IMR-90 (cell line): ENCODE results near the gene IFNG. TPM values are rescaled to one million over a fixed set of nuclear protein-coding genes. Genes with fewer than 3 reads are reported as not detected.

Experiments
- ATAC-seq: fragments of 200-7000 bp; cut with Tn5 transposase; 2 replicates; pipeline ENCODE4 v1.9.1; 2020; ENCODE audit warnings: low read depth, mild to moderate bottlenecking, moderate library complexity
- BruUV-seq: library from RNA; stranded (reverse); fragments of 400-500 nt; replicated peaks from 2 replicates; lab custom pipeline; 2021; lab: Mats Ljungman, UMichigan
- CTCF ChIA-PET: fragments of 300-600 bp; formaldehyde crosslinking; extraction: SDS; loops from one replicate; lab custom pipeline; 2021; ENCODE audit warnings: antibody characterized with exemption; lab: Yijun Ruan, JAX
- POLR2A ChIA-PET: fragments of 300-600 bp; sonication (Branson Sonifier 250); formaldehyde crosslinking; loops from one replicate; lab custom pipeline; 2022; ENCODE audit warnings: antibody characterized with exemption; ENCODE audit not compliant: unreplicated experiment; lab: Charles Lee
- DNase-seq: peaks from one replicate; pipeline ENCODE4 v3.0.0; 2013
- H2AFZ ChIP-seq: replicated peaks from 2 replicates; pipeline ENCODE3; 2013; ENCODE audit warnings: low read length, mild to moderate bottlenecking; ENCODE audit not compliant: poor library complexity
- H2AK5ac ChIP-seq: 2 replicates; pipeline ENCODE4 v1.6.1; 2013; ENCODE audit warnings: low read depth, low read length, inconsistent platforms
- H2AK9ac ChIP-seq: replicated peaks from 2 replicates; pipeline ENCODE3; 2013; ENCODE audit warnings: mild to moderate bottlenecking, low read depth, low read length, moderate library complexity; ENCODE audit not compliant: poor library complexity
- H2BK120ac ChIP-seq: 2 replicates; pipeline ENCODE4 v1.6.1; 2013; ENCODE audit warnings: low read depth, low read length, inconsistent platforms
- H2BK15ac ChIP-seq: 3 replicates; pipeline ENCODE4 v1.6.1; 2013; ENCODE audit warnings: low read depth, low read length, inconsistent platforms
- H2BK20ac ChIP-seq: 2 replicates; pipeline ENCODE4 v1.6.1; 2013; ENCODE audit warnings: low read depth, mild to moderate bottlenecking, inconsistent platforms, low read length, moderate library complexity
- H2BK5ac ChIP-seq: 2 replicates; pipeline ENCODE4 v1.6.1; 2013; ENCODE audit warnings: mild to moderate bottlenecking, low read depth, low read length, inconsistent platforms; ENCODE audit not compliant: poor library complexity, severe bottlenecking
- H3K14ac ChIP-seq: replicated peaks from 2 replicates; pipeline ENCODE4 v1.6.1; 2013; ENCODE audit warnings: low read depth, low read length, inconsistent platforms
- H3K18ac ChIP-seq: 2 replicates; pipeline ENCODE4 v1.6.1; 2013; ENCODE audit warnings: low read depth, low read length, control low read depth
- H3K23ac ChIP-seq: 2 replicates; pipeline ENCODE4 v1.6.1; 2013; ENCODE audit warnings: low read depth, low read length, inconsistent platforms
- H3K27ac ChIP-seq: 2 replicates; pipeline ENCODE4 v1.5.1; 2013; ENCODE audit warnings: mild to moderate bottlenecking, control low read depth, low read length; ENCODE audit not compliant: insufficient read depth
- H3K27me3 ChIP-seq: 2 replicates; pipeline ENCODE4 v1.6.1; 2013; ENCODE audit warnings: low read length; ENCODE audit not compliant: control insufficient read depth, insufficient read depth
- H3K36me3 ChIP-seq: 2 replicates; pipeline ENCODE4 v1.6.1; 2013; ENCODE audit warnings: low read length, mixed read lengths; ENCODE audit not compliant: control insufficient read depth, insufficient read depth
- H3K4ac ChIP-seq: 2 replicates; pipeline ENCODE4 v1.6.1; 2013; ENCODE audit warnings: low read depth, low read length, inconsistent platforms
- H3K4me1 ChIP-seq: 2 replicates; pipeline ENCODE4 v1.6.1; 2013; ENCODE audit warnings: low read length, mixed read lengths; ENCODE audit not compliant: control insufficient read depth, insufficient read depth
- H3K4me2 ChIP-seq: 2 replicates; pipeline ENCODE4 v1.6.1; 2013; ENCODE audit warnings: low read depth, mild to moderate bottlenecking, control low read depth, low read length, moderate library complexity
- H3K4me3 ChIP-seq: 2 replicates; pipeline ENCODE4 v1.5.1; 2013; ENCODE audit warnings: low read depth, mild to moderate bottlenecking, control low read depth, low read length, moderate library complexity; ENCODE audit not compliant: insufficient read depth
- H3K56ac ChIP-seq: 2 replicates; pipeline ENCODE4 v1.6.1; 2013; ENCODE audit warnings: low read length, inconsistent platforms; ENCODE audit not compliant: insufficient read depth; ENCODE audit errors: extremely low read depth
- H3K79me1 ChIP-seq, 2 experiments: 2 replicates each; pipeline ENCODE4 v1.6.1; 2013; ENCODE audit warnings: low read length in 2 of 2, inconsistent platforms in 1 of 2, low read depth in 1 of 2
- H3K9ac ChIP-seq: 2 replicates; pipeline ENCODE4 v1.6.1; 2013; ENCODE audit warnings: low read depth, low read length, control low read depth
- H3K9me1 ChIP-seq: 2 replicates; pipeline ENCODE4 v1.6.1; 2013; ENCODE audit warnings: low read length, inconsistent platforms; ENCODE audit not compliant: insufficient read depth
- H3K9me3 ChIP-seq: 2 replicates; pipeline ENCODE4 v1.6.1; 2013; ENCODE audit warnings: low read length; ENCODE audit not compliant: control insufficient read depth, insufficient read depth
- H4K20me1 ChIP-seq: 2 replicates; pipeline ENCODE4 v1.6.1; 2013; ENCODE audit warnings: low read length, inconsistent platforms; ENCODE audit not compliant: insufficient read depth
- H4K5ac ChIP-seq: 2 replicates; pipeline ENCODE4 v1.6.1; 2013; ENCODE audit warnings: mild to moderate bottlenecking, low read depth, low read length, control low read depth
- H4K8ac ChIP-seq, 2 experiments: 2 replicates each; pipeline ENCODE4 v1.6.1; 2013; ENCODE audit warnings: low read depth in 2 of 2, low read length in 2 of 2, control low read depth in 1 of 2, inconsistent platforms in 1 of 2
- H4K91ac ChIP-seq: 2 replicates; pipeline ENCODE4 v1.6.1; 2013; ENCODE audit warnings: low read depth, low read length, inconsistent platforms; ENCODE audit not compliant: insufficient read depth
- BHLHE40 ChIP-seq: fragments of 150-350 bp; IDR thresholded peaks from 2 replicates; pipeline ENCODE4 v1.6.1; 2016; ENCODE audit warnings: mild to moderate bottlenecking, low read depth, low read length
- NFE2L2 ChIP-seq: fragments of 150-350 bp; IDR thresholded peaks from 2 replicates; pipeline ENCODE4 v1.6.1; 2016; ENCODE audit warnings: low read depth, mild to moderate bottlenecking, low read length
- POLR2A ChIP-seq: IDR thresholded peaks from 2 replicates; pipeline ENCODE4 v1.6.1; 2012; ENCODE audit warnings: mild to moderate bottlenecking, low read depth, low read length
- SMC3 ChIP-seq: fragments of 150-350 bp; IDR thresholded peaks from 2 replicates; pipeline ENCODE4 v1.6.1; 2016; ENCODE audit warnings: low read depth, mild to moderate bottlenecking, antibody characterized with exemption, low read length, moderate library complexity
- WGBS, 2 experiments: methylation state at CpG; one replicate each; pipeline versions ENCODE4 v1.1.5 to v1.1.7; 2013; ENCODE audit warnings: missing lambda C conversion rate in 2 of 2; ENCODE audit not compliant: insufficient read length in 1 of 2; ENCODE audit errors: extremely low coverage in 2 of 2; 5-methylcytosine and 5-hydroxymethylcytosine counted together
- dilution Hi-C: fragments of 300-500 bp; cut with HindIII; formaldehyde crosslinking; loops from one replicate; pipeline ENCODE4 v1.14.3; 2018; ENCODE audit warnings: low sequenced_read_pairs; ENCODE audit not compliant: unreplicated experiment
- in situ Hi-C: fragments of 300-500 bp; cut with MboI; formaldehyde crosslinking; loops from 3 replicates; pipeline ENCODE4 v1.14.3; 2019; ENCODE audit warnings: low sequenced_read_pairs, inconsistent platforms, mixed read lengths
- intact Hi-C: fragments of 100-400 bp; cut with micrococcal nuclease; formaldehyde crosslinking; loops from 2 replicates; pipeline ENCODE4 v1.10.0; 2022
- polyA plus RNA-seq, 3 experiments: library from polyadenylated mRNA; depleted of rRNA; stranded (reverse); fragments of >200 nt; gene quantifications; 2 replicates each; pipeline ENCODE4 v1.2.3, GENCODE V29; 2012; ENCODE audit warnings: low replicate concordance in 1 of 3
- total RNA-seq: library from RNA; depleted of rRNA; stranded (reverse); fragments of >200 nt; gene quantifications from 2 replicates; pipeline ENCODE4 v1.2.3, GENCODE V29; 2012
- TF ChIP-seq, protein P1 (sequence below): fragments of 150-350 bp; IDR thresholded peaks from 2 replicates; pipeline ENCODE4 v1.6.1; 2016; ENCODE audit warnings: low read depth, mild to moderate bottlenecking, low read length, moderate library complexity, borderline replicate concordance

The IFNG gene
- total and polyA plus RNA-seq, 2 of the 4 experiments (the other 2 are of a cell fraction) = not detected

DNA sequence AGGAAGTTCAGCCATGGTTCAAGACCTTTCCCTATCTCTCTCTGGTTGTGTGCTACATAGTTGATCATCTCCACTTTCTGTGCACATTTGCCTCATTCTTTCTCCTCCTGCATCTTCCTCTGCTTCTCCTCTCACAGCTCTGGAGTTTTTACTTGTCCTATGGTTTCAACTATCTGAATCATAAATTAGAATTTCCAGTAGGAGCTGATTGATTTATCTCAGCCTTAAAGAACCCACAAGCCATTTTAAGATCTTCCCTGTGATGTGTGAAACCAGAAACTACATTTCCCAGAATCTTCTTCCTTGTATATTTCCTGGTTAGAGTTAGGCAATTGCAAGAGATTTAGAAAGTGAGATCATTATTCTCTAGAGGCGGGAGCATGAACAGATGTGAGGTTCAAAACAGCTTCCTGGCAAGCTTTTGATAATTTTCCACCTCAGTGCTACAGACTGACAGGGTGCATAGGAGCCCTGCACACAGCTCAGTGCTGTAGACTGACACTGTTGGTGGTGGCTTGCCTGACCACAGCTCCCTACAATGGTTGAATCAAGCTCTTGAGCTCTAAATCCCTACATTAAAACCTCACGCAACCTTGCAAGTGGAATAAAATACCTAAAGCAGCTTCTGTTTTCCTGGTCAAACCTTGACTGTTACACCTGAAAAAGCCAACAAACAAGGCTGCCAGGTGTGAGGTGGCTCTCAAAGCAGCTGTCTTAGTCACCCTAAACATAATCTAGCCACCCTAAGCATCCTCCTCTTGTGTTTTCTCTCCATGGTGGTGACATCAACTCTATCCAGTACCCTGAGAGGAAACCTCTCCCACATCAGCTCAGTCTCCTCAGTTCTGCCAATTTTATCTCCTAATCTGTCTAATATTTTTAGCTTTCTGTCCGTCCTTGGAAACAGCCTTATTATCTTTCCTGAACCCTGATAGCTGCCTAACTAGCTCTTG is 21.5 kb upstream of the IFNG start (continued):
- TF ChIP-seq BHLHE40 = no peak

DNA sequence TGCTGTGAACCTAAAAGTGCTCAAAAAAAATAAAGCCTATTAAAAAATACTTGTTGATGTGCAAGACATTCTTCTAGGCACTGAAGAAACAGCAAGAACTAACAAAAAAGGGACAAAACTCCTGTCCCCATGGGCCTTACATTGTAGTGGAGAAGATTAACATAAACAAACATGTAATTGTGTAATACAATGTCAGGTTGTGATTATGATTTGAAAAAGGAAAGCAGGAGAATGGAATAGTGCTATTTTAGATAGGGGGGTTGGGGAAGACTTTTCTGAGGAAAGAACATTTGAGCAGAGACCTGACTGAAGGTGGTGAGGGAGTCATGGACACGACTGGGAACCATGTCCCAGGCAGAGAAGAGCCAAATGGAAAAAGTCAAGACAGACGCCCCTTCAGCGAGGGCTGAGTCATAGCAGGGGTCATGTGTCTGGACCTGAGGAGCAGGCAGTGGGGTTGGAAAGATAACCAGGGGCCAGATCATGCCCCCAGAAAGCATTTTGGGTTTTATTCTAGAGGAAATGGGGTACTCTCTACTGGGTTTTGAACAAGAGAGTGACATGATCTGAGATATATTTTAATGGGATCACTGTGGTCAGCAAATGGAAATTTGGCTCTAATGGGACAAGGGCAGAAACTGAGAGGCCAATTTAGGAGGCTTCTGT is 19.4 kb upstream of the IFNG start:
- no peak overlapping the region for H2BK20ac ChIP-seq
- H3K4me2 ChIP-seq = no peak overlapping the region
- no peaks in the 10 kb centered on the region for H3K36me3 ChIP-seq
- WGBS, 2 experiments = 65% methylated on average over 3 of the region's 3 CpGs; no CpG with 5 or more reads in 1 of the 2 experiments
- no peaks in the 10 kb centered on the region for H3K4me1 ChIP-seq
- dilution Hi-C loops (no loop called here), in situ Hi-C loops (no loop called here), intact Hi-C loops (no loop called here)
- no peak overlapping the region for H3K56ac ChIP-seq
- H3K9me1 ChIP-seq = no peaks in the 10 kb centered on the region
- no peak overlapping the region for H3K23ac ChIP-seq
- no peaks in the 10 kb centered on the region for H3K79me1 ChIP-seq
- H3K14ac ChIP-seq = no peak overlapping the region
- TF ChIP-seq, protein P1, sequence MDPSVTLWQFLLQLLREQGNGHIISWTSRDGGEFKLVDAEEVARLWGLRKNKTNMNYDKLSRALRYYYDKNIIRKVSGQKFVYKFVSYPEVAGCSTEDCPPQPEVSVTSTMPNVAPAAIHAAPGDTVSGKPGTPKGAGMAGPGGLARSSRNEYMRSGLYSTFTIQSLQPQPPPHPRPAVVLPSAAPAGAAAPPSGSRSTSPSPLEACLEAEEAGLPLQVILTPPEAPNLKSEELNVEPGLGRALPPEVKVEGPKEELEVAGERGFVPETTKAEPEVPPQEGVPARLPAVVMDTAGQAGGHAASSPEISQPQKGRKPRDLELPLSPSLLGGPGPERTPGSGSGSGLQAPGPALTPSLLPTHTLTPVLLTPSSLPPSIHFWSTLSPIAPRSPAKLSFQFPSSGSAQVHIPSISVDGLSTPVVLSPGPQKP = no peak
- TF ChIP-seq NFE2L2 = no peak
- TF ChIP-seq SMC3 = no peak
- TF ChIP-seq POLR2A = no peak
- TF ChIP-seq BHLHE40 = no peak
- H2BK5ac ChIP-seq = no peak overlapping the region
- no peaks in the 10 kb centered on the region for H3K9me3 ChIP-seq
- no peak overlapping the region for H2AK5ac ChIP-seq
- no peak overlapping the region for H4K5ac ChIP-seq
- no peak overlapping the region for H2BK15ac ChIP-seq
- H3K4ac ChIP-seq = no peak overlapping the region
- no peak overlapping the region for H3K9ac ChIP-seq
- CTCF ChIA-PET = interaction anchor here (0.9 kb wide), 1 partner anchor 138 kb away, joined by 3 read pairs; no protein-coding TSS in a partner anchor
- no peak overlapping the region for H3K27ac ChIP-seq
- no peak overlapping the region for H2AK9ac ChIP-seq
- H3K4me3 ChIP-seq = no peak overlapping the region
- no peak overlapping the region for H4K91ac ChIP-seq
- POLR2A ChIA-PET = no interaction called here
- no peak overlapping the region for H2BK120ac ChIP-seq
- no TSS peak for BruUV-seq
- no peak for DNase-seq
- H3K27me3 ChIP-seq = no peaks in the 10 kb centered on the region
- H4K20me1 ChIP-seq = no peaks in the 10 kb centered on the region
- H3K18ac ChIP-seq = no peak overlapping the region
- no peak for ATAC-seq
- no peak overlapping the region for H2AFZ ChIP-seq
- H4K8ac ChIP-seq = no peak overlapping the region
